CD4-positive, CD25-positive, alpha-beta regulatory T cell (primary cell): ENCODE results near the gene MYL6B. TPM values are rescaled to one million over a fixed set of nuclear protein-coding genes. Genes with fewer than 3 reads are reported as not detected.
A peak's percentile ranks its signal among the peaks of the same experiment; 100 is the strongest.

Experiments
- ATAC-seq, 2 donors: fragments of 150-1000 bp; cut with Tn5 transposase; one replicate each; pipeline ENCODE4 v1.10.0; 2021; ENCODE audit warnings: low read depth in 2 of 2, moderate number of reproducible peaks in 2 of 2, moderate library complexity in 1 of 2
- DNase-seq, 3 donors: peaks; one replicate each; pipeline versions ENCODE4 v3.0.0 to v3.0.0-alpha.2; 2012 to 2022; ENCODE audit warnings: mixed read lengths in 1 of 3
- H3K27ac ChIP-seq: one replicate; pipeline ENCODE4 v1.7.0; 2013; ENCODE audit warnings: mild to moderate bottlenecking, low read length; ENCODE audit not compliant: insufficient read depth, poor library complexity, severe bottlenecking
- H3K27me3 ChIP-seq: one replicate; pipeline ENCODE4 v1.7.0; 2013; ENCODE audit warnings: low read length; ENCODE audit not compliant: control insufficient read depth, insufficient read depth
- H3K36me3 ChIP-seq: one replicate; pipeline ENCODE4 v1.7.0; 2013; ENCODE audit warnings: mild to moderate bottlenecking, low read length, moderate library complexity; ENCODE audit not compliant: control insufficient read depth, insufficient read depth
- H3K4me1 ChIP-seq: 2 replicates; pipeline ENCODE4 v1.7.0; 2013; ENCODE audit warnings: mild to moderate bottlenecking, low read length; ENCODE audit not compliant: insufficient read depth, control insufficient read depth, poor library complexity, severe bottlenecking
- H3K4me3 ChIP-seq: one replicate; pipeline ENCODE4 v1.7.0; 2013; ENCODE audit warnings: low read depth, mild to moderate bottlenecking, low read length, moderate library complexity
- H3K9me3 ChIP-seq, 2 experiments: 1 replicate in 1 of 2; 2 replicates in 1 of 2; pipeline ENCODE4 v1.7.0; 2013; ENCODE audit warnings: low read length in 2 of 2, mild to moderate bottlenecking in 1 of 2, moderate library complexity in 1 of 2; ENCODE audit not compliant: control insufficient read depth in 2 of 2
- H3K27ac Mint-ChIP-seq, 3 donors: one replicate each; pipeline ENCODE4 v1.8.0; 2020 to 2022; ENCODE audit warnings: mild to moderate bottlenecking in 3 of 3, mixed read lengths in 3 of 3, moderate library complexity in 2 of 3
- H3K27me3 Mint-ChIP-seq: one replicate; pipeline ENCODE4 v1.8.0; 2022; ENCODE audit warnings: mild to moderate bottlenecking, mixed read lengths
- H3K36me3 Mint-ChIP-seq: one replicate; pipeline ENCODE4 v1.8.0; 2020; ENCODE audit warnings: mixed read lengths
- H3K4me1 Mint-ChIP-seq, 4 donors: one replicate each; pipeline ENCODE4 v1.8.0; 2020 to 2022; ENCODE audit warnings: mixed read lengths in 4 of 4, mild to moderate bottlenecking in 1 of 4
- H3K4me3 Mint-ChIP-seq, 4 donors: one replicate each; pipeline ENCODE4 v1.8.0; 2020 to 2022; ENCODE audit warnings: mild to moderate bottlenecking in 4 of 4, mixed read lengths in 4 of 4, moderate library complexity in 3 of 4
- H3K9me3 Mint-ChIP-seq, 7 donors: one replicate each; pipeline ENCODE4 v1.8.0; 2020 to 2022; ENCODE audit warnings: mixed read lengths in 7 of 7, mild to moderate bottlenecking in 3 of 7, moderate library complexity in 2 of 7
- polyA plus RNA-seq, 4 donors: library from polyadenylated mRNA; unstranded; fragments of 300-500 nt; fragmentation: Illumina TruSeq; gene quantifications; one replicate each; pipeline ENCODE4 v1.2.3, GENCODE V29; 2021
- total RNA-seq: library from RNA; stranded (reverse); gene quantifications from one replicate; pipeline ENCODE4 v1.2.3, GENCODE V29; 2022

MYL6B gene
- total and polyA plus RNA-seq, 5 donors from 2014 or later, result 8.8 to 18.4 (median 11.2) TPM

GRCh38 chr12:56127485-56127887 is 24.9 kb upstream of the MYL6B start:
- peaks cover 42% of the 10 kb centered on the region for H3K4me1 ChIP-seq
- Mint-ChIP-seq H3K9me3 (peaks cover 0 to 5% (median 0%) of the 10 kb centered on the region in 7 donors), H3K27ac (peak overlapping the region; percentile 92 to 98 (median 92)), H3K4me3 (peak overlapping the region; percentile 87 to 100 (median 98)), H3K4me1 (peaks cover 10 to 75% (median 48%) of the 10 kb centered on the region in 4 donors), H3K27me3 (no peaks in the 10 kb centered on the region), H3K36me3 (peaks cover 27% of the 10 kb centered on the region)
- DNase-seq, result no peak
- ATAC-seq, result no peak
- peak overlapping the region; percentile 87 for H3K27ac ChIP-seq
- no peaks in the 10 kb centered on the region for H3K27me3 ChIP-seq
- H3K4me3 ChIP-seq, result peak overlapping the region; percentile 74
- H3K36me3 ChIP-seq, result peaks cover 24% of the 10 kb centered on the region
- H3K9me3 ChIP-seq, result peaks cover 0 to 7% of the 10 kb centered on the region in 2 experiments

DNA sequence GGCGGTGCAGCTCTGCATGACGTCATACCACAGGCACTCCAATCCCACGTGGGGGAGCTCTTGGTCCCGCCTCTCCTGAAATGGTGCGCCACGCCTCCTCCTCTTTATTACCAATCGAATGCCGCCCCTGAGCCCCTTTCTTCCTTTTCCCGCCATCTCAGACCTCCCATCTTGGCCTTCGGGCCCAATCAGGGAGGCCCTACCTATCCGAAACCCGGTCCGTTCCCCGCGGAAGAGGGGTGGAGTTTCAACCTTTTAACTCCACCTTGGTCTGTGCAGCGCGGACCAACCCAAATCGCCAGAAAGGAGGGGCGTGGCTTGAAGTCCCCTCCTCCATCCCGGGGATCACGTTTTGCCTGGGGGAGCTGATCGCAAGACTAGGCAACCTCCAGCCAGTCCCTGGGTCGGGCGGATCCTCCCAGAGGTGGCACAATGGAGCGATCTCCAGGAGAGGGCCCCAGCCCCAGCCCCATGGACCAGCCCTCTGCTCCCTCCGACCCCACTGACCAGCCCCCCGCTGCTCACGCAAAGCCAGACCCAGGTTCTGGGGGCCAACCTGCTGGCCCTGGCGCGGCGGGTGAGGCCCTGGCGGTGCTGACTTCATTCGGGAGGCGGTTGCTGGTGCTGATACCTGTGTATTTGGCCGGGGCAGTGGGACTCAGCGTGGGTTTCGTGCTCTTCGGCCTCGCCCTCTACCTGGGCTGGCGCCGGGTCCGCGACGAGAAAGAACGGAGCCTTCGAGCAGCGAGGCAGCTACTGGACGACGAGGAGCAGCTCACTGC is 24.3 kb upstream of the MYL6B start, which contains the start of gene ESYT1:
ESYT1 (plus strand) TSS at position 380 of the 782 bp plus-strand sequence; CDS start at position 433, 53 bp downstream.
- Histone ChIP-seq H3K9me3 (peaks cover 0 to 7% of the 10 kb centered on the region in 2 experiments), H3K36me3 (peaks cover 28% of the 10 kb centered on the region), H3K27ac (peak within 1 kb of the TSS; percentile 87), H3K4me1 (peaks cover 42% of the 10 kb centered on the region), H3K4me3 (peak within 1 kb of the TSS; percentile 91), H3K27me3 (no peaks in the 10 kb centered on the region)
- Mint-ChIP-seq H3K9me3 (peaks cover 0 to 5% (median 0%) of the 10 kb centered on the region in 7 donors), H3K4me3 (peak within 1 kb of the TSS; percentile 87 to 100 (median 98)), H3K36me3 (peaks cover 29% of the 10 kb centered on the region), H3K4me1 (peaks cover 10 to 78% (median 47%) of the 10 kb centered on the region in 4 donors), H3K27me3 (no peaks in the 10 kb centered on the region), H3K27ac (peak within 1 kb of the TSS; percentile 92 to 98 (median 93))
- ATAC-seq (peak; percentile 90 to 94), DNase-seq (peak; percentile 98 to 100 (median 99))

DNA sequence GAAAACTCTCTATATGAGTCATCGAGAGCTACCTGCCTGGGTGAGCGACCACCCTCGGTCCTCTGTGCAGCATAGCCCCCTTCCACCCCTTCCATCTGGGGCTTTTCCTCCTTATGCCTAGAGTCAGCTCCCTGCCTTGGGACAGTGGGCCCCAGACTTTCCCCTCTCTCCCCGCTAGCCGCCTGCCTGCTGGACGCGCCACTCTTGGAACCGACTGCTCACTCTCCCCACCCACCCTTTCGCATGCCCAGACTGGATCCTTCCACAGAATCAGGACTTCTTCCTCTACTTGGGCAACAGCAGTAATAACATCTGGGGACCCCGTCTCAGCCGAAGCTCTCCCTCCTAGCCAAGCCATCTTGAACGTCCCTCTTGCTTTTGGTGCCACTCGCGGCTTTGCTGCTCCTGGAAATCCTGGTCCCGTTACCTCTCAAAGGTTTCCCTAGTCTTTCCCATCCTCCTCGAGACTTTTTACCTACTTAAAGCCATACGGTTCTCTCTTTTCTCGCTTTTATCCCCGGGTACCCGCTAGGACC is 23.6 kb upstream of the MYL6B start:
- H3K36me3 Mint-ChIP-seq, result peaks cover 36% of the 10 kb centered on the region
- H3K4me1 ChIP-seq, result peaks cover 42% of the 10 kb centered on the region
- ATAC-seq, result no peak

GRCh38 chr12:56129206-56129941 is 23.0 kb upstream of the MYL6B start:
- Mint-ChIP-seq H3K27ac (peak overlapping the region; percentile 92 to 98 (median 97)), H3K36me3 (peaks cover 41% of the 10 kb centered on the region), H3K4me1 (peaks cover 10 to 81% (median 52%) of the 10 kb centered on the region in 4 donors), H3K9me3 (peaks cover 0 to 5% (median 1%) of the 10 kb centered on the region in 7 donors), H3K4me3 (peak overlapping the region; percentile 87 to 100 (median 98)), H3K27me3 (no peaks in the 10 kb centered on the region)
- Histone ChIP-seq H3K4me1 (peaks cover 42% of the 10 kb centered on the region), H3K27ac (peak overlapping the region; percentile 86), H3K4me3 (peak overlapping the region; percentile 91), H3K9me3 (peaks cover 0 to 7% of the 10 kb centered on the region in 2 experiments), H3K27me3 (no peaks in the 10 kb centered on the region), H3K36me3 (peaks cover 41% of the 10 kb centered on the region)
- DNase-seq (peak; percentile 65 to 94 (median 72)), ATAC-seq (peak; percentile 25 to 36)

More for the DNA sequence above, 23.6 kb upstream of the MYL6B start:
- H3K9me3 ChIP-seq, result peaks cover 0 to 7% of the 10 kb centered on the region in 2 experiments
- peak overlapping the region; percentile 91 for H3K4me3 ChIP-seq
- H3K27me3 Mint-ChIP-seq, result no peaks in the 10 kb centered on the region
- H3K4me1 Mint-ChIP-seq, result peaks cover 10 to 81% (median 51%) of the 10 kb centered on the region in 4 donors
- no peaks in the 10 kb centered on the region for H3K27me3 ChIP-seq
- no peak for DNase-seq
- H3K27ac Mint-ChIP-seq, result peak overlapping the region; percentile 92 to 98 (median 93)
- H3K9me3 Mint-ChIP-seq, result peaks cover 0 to 5% (median 0%) of the 10 kb centered on the region in 7 donors
- H3K27ac ChIP-seq, result peak overlapping the region; percentile 86
- peak overlapping the region; percentile 87 to 100 (median 98) for H3K4me3 Mint-ChIP-seq
- peaks cover 35% of the 10 kb centered on the region for H3K36me3 ChIP-seq

- H3K27me3 ChIP-seq, result no peaks in the 10 kb centered on the region
- peak overlapping the region; percentile 86 for H3K27ac ChIP-seq
- Mint-ChIP-seq H3K9me3 (peaks cover 0 to 5% (median 1%) of the 10 kb centered on the region in 7 donors), H3K27ac (peak overlapping the region; percentile 91 to 98 (median 92)), H3K4me3 (peak overlapping the region; percentile 87 to 100 (median 98)), H3K36me3 (peaks cover 41% of the 10 kb centered on the region), H3K4me1 (peaks cover 10 to 77% (median 51%) of the 10 kb centered on the region in 4 donors), H3K27me3 (no peaks in the 10 kb centered on the region)
- ATAC-seq, result no peak
- H3K4me1 ChIP-seq, result peaks cover 42% of the 10 kb centered on the region
- DNase-seq, result no peak
- peaks cover 0 to 7% of the 10 kb centered on the region in 2 experiments for H3K9me3 ChIP-seq
- peak overlapping the region; percentile 91 for H3K4me3 ChIP-seq
- H3K36me3 ChIP-seq, result peaks cover 46% of the 10 kb centered on the region
Measured at GRCh38 chr12:56129942-56130495, 22.4 kb upstream of the MYL6B start.

DNA sequence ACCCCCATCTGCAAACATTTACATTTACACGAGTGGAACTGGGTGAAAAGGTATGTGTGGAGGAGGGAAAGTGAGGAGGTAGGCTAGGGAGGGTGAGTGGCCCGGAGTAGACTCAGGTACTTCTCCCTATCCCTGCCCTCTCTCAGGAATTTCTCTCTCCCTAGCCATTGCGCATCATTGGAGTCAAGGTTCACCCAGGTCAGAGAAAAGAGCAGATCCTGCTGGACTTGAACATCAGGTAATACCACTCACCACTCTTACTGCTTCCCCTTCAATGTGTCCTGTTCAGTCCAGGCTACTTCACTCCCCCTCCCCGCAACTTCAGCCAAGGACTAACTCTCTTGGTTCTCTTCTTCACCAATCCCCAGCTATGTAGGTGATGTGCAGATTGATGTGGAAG is 21.5 kb upstream of the MYL6B start:
- peaks cover 35% of the 10 kb centered on the region for H3K4me1 ChIP-seq
- Mint-ChIP-seq H3K9me3 (peaks cover 0 to 5% (median 1%) of the 10 kb centered on the region in 7 donors), H3K36me3 (peaks cover 43% of the 10 kb centered on the region), H3K27ac (peak overlapping the region; percentile 74 to 92 (median 79)), H3K27me3 (no peaks in the 10 kb centered on the region), H3K4me1 (peaks cover 10 to 76% (median 52%) of the 10 kb centered on the region in 4 donors), H3K4me3 (peak overlapping the region; percentile 73 to 100 (median 93))
- H3K27me3 ChIP-seq, result no peaks in the 10 kb centered on the region
- no peak for ATAC-seq
- H3K36me3 ChIP-seq, result peaks cover 54% of the 10 kb centered on the region
- peaks cover 0 to 7% of the 10 kb centered on the region in 2 experiments for H3K9me3 ChIP-seq
- no peak for DNase-seq
- peak overlapping the region; percentile 86 for H3K27ac ChIP-seq
- H3K4me3 ChIP-seq, result peak overlapping the region; percentile 58

DNA sequence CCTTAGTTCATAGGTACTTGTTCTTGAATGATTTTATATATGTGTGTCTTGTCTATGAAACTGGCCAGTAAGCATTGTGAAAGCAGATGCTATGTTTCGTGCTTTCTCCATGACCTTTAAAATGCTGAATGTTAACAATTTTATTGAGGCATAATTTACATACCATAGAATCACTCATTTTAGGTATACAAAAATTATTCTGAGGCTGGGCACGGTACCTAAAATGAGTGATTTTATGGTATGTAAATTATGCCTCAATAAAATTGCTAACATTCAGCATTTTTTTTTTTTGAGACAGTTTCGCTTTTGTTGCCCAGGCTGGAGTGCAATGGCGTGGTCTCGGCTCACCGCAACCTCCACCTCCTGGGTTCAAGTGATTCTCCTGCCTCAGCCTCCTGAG is 17.5 kb upstream of the MYL6B start:
- H3K27me3 Mint-ChIP-seq, result no peaks in the 10 kb centered on the region
- Histone ChIP-seq H3K4me1 (peaks cover 32% of the 10 kb centered on the region), H3K27me3 (no peaks in the 10 kb centered on the region), H3K36me3 (peaks cover 90% of the 10 kb centered on the region), H3K9me3 (peaks cover 0 to 7% of the 10 kb centered on the region in 2 experiments), H3K4me3 (no peak overlapping the region), H3K27ac (no peak overlapping the region)
- peaks cover 0 to 5% (median 0%) of the 10 kb centered on the region in 7 donors for H3K9me3 Mint-ChIP-seq
- peaks cover 6 to 80% (median 54%) of the 10 kb centered on the region in 4 donors for H3K4me1 Mint-ChIP-seq
- H3K36me3 Mint-ChIP-seq, result peaks cover 73% of the 10 kb centered on the region
- ATAC-seq (no peak), DNase-seq (no peak)
- peak overlapping the region in 1 of 4 donors; percentile 66 for H3K4me3 Mint-ChIP-seq
- no peak overlapping the region for H3K27ac Mint-ChIP-seq
